Measurements from ENCODE around the gene LCP1.

Gene LCP1

DNA sequence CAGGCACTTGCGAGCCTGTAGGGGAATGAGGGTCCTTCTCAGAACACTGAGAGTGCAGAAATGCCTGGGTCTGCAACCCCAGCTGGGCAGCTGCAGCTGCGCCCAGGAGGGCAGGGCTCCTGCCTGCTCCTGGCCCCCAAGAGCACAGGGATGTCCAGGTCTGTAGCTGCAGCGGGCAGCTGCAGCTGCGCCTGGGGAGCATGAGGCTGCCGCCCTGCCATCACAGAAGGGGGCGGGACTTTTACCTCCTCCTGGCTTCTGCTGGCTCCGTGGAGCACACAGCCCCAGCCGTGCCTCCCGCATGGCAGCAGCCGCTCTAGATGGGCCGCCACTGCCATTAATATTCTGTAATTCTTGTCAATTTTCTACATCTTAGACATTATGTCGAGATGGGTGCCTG, 95.0 kb downstream of the LCP1 start:
- Histone ChIP-seq H3K9me3 (ENCODE audit: insufficient read depth, low read length) (no peaks in the 10 kb centered on the region), H3K27me3 (ENCODE audit: insufficient read depth, insufficient read length) (no peaks in the 10 kb centered on the region), H3K4me1 (ENCODE audit: insufficient read depth, insufficient read length) (no peaks in the 10 kb centered on the region), H3K9ac (ENCODE audit: insufficient read length, low read depth) (no peak overlapping the region), H3K4me3 (ENCODE audit: insufficient read length, low read depth) (no peak overlapping the region), H3K36me3 (ENCODE audit: insufficient read depth, insufficient read length, low read length) (no peaks in the 10 kb centered on the region)
- no peak for DNase-seq (ENCODE audit: low read depth, low spot score)
- TF ChIP-seq SUZ12 (IDR thresholded peaks at IDR 0.05; ENCODE audit: extremely low read depth, insufficient read depth, insufficient read length) = no peak
- TF ChIP-seq ZNF274 (IDR thresholded peaks at IDR 0.05; ENCODE audit: low read depth, low read length) = no peak
- no peak for TF ChIP-seq YY1 (IDR thresholded peaks at IDR 0.05; ENCODE audit: insufficient read depth, insufficient read length)

DNA sequence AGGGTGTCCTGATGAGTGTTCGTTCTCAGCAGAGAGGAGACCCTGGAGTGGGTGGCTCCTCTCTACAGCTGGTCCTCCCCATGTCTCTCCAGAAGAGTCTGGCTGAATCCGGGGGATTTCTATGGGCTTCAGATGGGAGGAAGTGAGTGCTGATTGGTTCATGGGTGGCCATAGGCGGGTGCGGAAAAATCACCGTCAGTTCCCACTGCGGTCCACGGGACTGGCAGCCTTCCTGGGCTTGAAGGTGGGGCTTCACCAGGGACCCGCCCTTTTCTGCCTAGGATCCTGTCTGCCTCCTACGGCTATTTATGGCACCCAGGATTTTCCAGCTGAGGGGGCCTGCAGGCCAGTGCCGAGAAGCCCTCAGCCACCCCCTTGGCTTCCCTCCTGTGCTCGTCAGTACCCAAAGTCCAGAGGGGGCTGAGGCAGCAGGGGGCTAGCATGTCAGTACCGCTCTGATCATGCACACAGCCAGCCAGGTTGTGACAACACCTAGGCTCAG, 95.5 kb downstream of the LCP1 start:
- H3K9ac ChIP-seq (ENCODE audit: insufficient read length, low read depth) = no peak overlapping the region
- TF ChIP-seq SUZ12 (IDR thresholded peaks at IDR 0.05; ENCODE audit: extremely low read depth, insufficient read depth, insufficient read length) = no peak
- no peak for TF ChIP-seq YY1 (IDR thresholded peaks at IDR 0.05; ENCODE audit: insufficient read depth, insufficient read length)
- no peak for TF ChIP-seq ZNF274 (IDR thresholded peaks at IDR 0.05; ENCODE audit: low read depth, low read length)
- H3K27me3 ChIP-seq (ENCODE audit: insufficient read depth, insufficient read length) = no peaks in the 10 kb centered on the region
- no peak for DNase-seq (ENCODE audit: low read depth, low spot score)
- H3K4me1 ChIP-seq (ENCODE audit: insufficient read depth, insufficient read length) = no peaks in the 10 kb centered on the region
- H3K9me3 ChIP-seq (ENCODE audit: insufficient read depth, low read length) = no peaks in the 10 kb centered on the region
- no peak overlapping the region for H3K4me3 ChIP-seq (ENCODE audit: insufficient read length, low read depth)
- no peaks in the 10 kb centered on the region for H3K36me3 ChIP-seq (ENCODE audit: insufficient read depth, insufficient read length, low read length)

DNA sequence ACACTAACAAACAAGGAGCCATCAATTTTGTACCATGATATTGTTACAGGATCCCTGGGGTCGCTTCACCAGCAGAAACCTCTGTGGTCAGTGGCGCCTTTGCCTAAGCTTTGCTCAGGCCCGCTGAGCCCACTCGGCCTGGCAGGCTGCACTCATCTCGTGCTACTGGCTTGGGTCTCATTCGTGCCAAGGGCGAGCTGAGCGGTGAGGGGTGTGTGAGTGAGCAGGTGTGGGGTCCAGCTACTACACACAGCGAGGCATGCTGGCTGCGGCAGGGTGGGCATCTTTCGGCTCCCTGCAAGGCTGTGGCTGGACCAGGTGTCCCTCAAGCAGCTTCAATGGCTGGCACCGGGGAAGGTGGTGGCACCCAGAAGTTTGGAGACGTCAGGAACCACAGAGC, 96.2 kb downstream of the LCP1 start:
- Histone ChIP-seq H3K27me3 (ENCODE audit: insufficient read depth, insufficient read length) (no peaks in the 10 kb centered on the region), H3K9ac (ENCODE audit: insufficient read length, low read depth) (no peak overlapping the region), H3K9me3 (ENCODE audit: insufficient read depth, low read length) (no peaks in the 10 kb centered on the region), H3K36me3 (ENCODE audit: insufficient read depth, insufficient read length, low read length) (no peaks in the 10 kb centered on the region), H3K4me1 (ENCODE audit: insufficient read depth, insufficient read length) (no peaks in the 10 kb centered on the region), H3K4me3 (ENCODE audit: insufficient read length, low read depth) (no peak overlapping the region)
- no peak for DNase-seq (ENCODE audit: low read depth, low spot score)
- TF ChIP-seq ZNF274 (IDR thresholded peaks at IDR 0.05; ENCODE audit: low read depth, low read length) (no peak), YY1 (IDR thresholded peaks at IDR 0.05; ENCODE audit: insufficient read depth, insufficient read length) (no peak), SUZ12 (IDR thresholded peaks at IDR 0.05; ENCODE audit: extremely low read depth, insufficient read depth, insufficient read length) (no peak)

DNA sequence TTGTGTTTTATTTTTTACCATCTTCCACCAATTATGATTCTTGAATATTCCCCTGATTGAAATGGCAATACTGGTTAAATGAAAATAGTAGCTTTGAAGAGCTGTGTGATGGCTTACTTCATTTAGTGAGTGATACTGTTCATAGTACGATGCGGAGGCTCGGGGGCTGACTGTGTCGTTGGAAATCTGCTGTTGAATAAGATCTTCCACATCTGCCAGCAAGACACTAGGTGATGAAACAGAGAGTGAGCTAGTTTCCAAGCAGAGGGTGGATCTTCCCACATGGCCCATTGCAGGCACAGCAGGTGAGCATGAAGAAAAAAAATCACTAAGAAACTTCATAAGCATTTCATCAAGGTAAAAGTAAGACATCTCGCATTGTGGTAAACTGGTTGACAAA, 99.7 kb downstream of the LCP1 start:
- Histone ChIP-seq H3K9ac (ENCODE audit: insufficient read length, low read depth) (no peak overlapping the region), H3K27me3 (ENCODE audit: insufficient read depth, insufficient read length) (no peaks in the 10 kb centered on the region), H3K36me3 (ENCODE audit: insufficient read depth, insufficient read length, low read length) (no peaks in the 10 kb centered on the region), H3K9me3 (ENCODE audit: insufficient read depth, low read length) (no peaks in the 10 kb centered on the region), H3K4me1 (ENCODE audit: insufficient read depth, insufficient read length) (no peaks in the 10 kb centered on the region), H3K4me3 (ENCODE audit: insufficient read length, low read depth) (no peak overlapping the region)
- TF ChIP-seq ZNF274 (IDR thresholded peaks at IDR 0.05; ENCODE audit: low read depth, low read length) (no peak), YY1 (IDR thresholded peaks at IDR 0.05; ENCODE audit: insufficient read depth, insufficient read length) (no peak), SUZ12 (IDR thresholded peaks at IDR 0.05; ENCODE audit: extremely low read depth, insufficient read depth, insufficient read length) (no peak)
- DNase-seq (ENCODE audit: low read depth, low spot score) = no peak

DNA sequence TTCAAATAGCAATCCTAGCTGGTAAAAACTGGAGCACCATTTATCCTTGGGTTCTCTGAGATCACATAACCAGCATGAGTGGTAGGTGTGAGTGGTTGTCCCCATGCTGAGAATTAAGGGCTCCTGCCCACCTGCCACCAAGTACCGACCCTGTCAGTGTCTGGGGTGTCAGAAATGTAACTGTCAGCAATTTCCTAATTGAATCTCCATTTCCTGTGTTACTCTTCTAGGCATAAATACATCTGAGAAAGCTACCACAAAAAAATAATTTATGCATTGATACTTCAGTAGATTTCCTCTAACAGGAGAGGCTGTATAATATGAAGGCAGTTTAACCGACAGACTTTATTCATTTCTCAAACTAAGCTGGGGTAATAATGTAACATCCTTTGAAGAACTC, 102.2 kb downstream of the LCP1 start:
- H3K4me3 ChIP-seq (ENCODE audit: insufficient read length, low read depth) = no peak overlapping the region

DNA sequence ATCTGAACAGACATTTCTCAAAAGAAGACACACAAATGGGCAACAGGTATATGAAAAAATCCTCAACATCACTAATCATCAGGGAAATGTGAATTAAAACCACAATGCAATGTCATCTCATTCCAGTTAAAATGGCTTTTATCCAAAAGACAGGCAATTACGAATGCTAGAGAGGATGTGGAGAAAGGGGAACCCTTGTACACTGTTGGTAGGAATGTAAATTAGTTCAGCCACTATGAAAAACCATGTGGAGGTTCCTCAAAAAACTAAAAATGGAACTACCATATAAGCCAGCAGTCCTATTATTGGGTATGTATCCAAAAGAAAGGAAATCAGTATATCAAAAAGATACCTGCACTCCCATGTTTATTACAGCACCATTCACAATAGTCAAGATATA, 104.7 kb downstream of the LCP1 start:
- DNase-seq (ENCODE audit: low read depth, low spot score) = no peak
- Histone ChIP-seq H3K27me3 (ENCODE audit: insufficient read depth, insufficient read length) (no peaks in the 10 kb centered on the region), H3K4me3 (ENCODE audit: insufficient read length, low read depth) (no peak overlapping the region), H3K36me3 (ENCODE audit: insufficient read depth, insufficient read length, low read length) (no peaks in the 10 kb centered on the region), H3K9me3 (ENCODE audit: insufficient read depth, low read length) (no peaks in the 10 kb centered on the region), H3K9ac (ENCODE audit: insufficient read length, low read depth) (no peak overlapping the region), H3K4me1 (ENCODE audit: insufficient read depth, insufficient read length) (no peaks in the 10 kb centered on the region)
- TF ChIP-seq YY1 (IDR thresholded peaks at IDR 0.05; ENCODE audit: insufficient read depth, insufficient read length) (no peak), ZNF274 (IDR thresholded peaks at IDR 0.05; ENCODE audit: low read depth, low read length) (no peak), SUZ12 (IDR thresholded peaks at IDR 0.05; ENCODE audit: extremely low read depth, insufficient read depth, insufficient read length) (no peak)

More for the DNA sequence above, 102.2 kb downstream of the LCP1 start:
- H3K9ac ChIP-seq (ENCODE audit: insufficient read length, low read depth) = no peak overlapping the region
- no peaks in the 10 kb centered on the region for H3K36me3 ChIP-seq (ENCODE audit: insufficient read depth, insufficient read length, low read length)
- no peak for DNase-seq (ENCODE audit: low read depth, low spot score)
- no peaks in the 10 kb centered on the region for H3K9me3 ChIP-seq (ENCODE audit: insufficient read depth, low read length)
- H3K4me1 ChIP-seq (ENCODE audit: insufficient read depth, insufficient read length) = no peaks in the 10 kb centered on the region
- TF ChIP-seq YY1 (IDR thresholded peaks at IDR 0.05; ENCODE audit: insufficient read depth, insufficient read length) (no peak), SUZ12 (IDR thresholded peaks at IDR 0.05; ENCODE audit: extremely low read depth, insufficient read depth, insufficient read length) (no peak), ZNF274 (IDR thresholded peaks at IDR 0.05; ENCODE audit: low read depth, low read length) (no peak)
- no peaks in the 10 kb centered on the region for H3K27me3 ChIP-seq (ENCODE audit: insufficient read depth, insufficient read length)

DNA sequence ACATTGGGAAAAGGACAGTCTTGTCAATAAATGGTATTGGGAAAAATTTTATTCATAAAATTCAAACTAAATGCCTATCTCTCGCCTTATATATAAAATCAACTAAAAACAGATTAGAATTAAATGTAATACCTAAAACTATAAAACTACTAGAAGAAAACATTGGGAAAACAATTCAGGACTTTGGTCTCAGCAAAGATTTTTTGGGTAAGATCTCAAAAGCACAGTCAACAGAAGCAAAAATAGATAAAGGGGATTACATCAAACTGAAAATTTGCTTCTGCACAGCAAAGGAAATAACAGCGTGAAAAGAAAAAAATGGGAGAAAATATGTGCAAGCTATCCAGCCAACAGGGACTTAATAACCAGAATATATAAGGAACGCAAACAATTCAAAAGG, 105.2 kb downstream of the LCP1 start:
- TF ChIP-seq SUZ12 (IDR thresholded peaks at IDR 0.05; ENCODE audit: extremely low read depth, insufficient read depth, insufficient read length) (no peak), ZNF274 (IDR thresholded peaks at IDR 0.05; ENCODE audit: low read depth, low read length) (no peak), YY1 (IDR thresholded peaks at IDR 0.05; ENCODE audit: insufficient read depth, insufficient read length) (no peak)
- Histone ChIP-seq H3K4me3 (ENCODE audit: insufficient read length, low read depth) (no peak overlapping the region), H3K27me3 (ENCODE audit: insufficient read depth, insufficient read length) (no peaks in the 10 kb centered on the region), H3K9ac (ENCODE audit: insufficient read length, low read depth) (no peak overlapping the region), H3K4me1 (ENCODE audit: insufficient read depth, insufficient read length) (no peaks in the 10 kb centered on the region), H3K36me3 (ENCODE audit: insufficient read depth, insufficient read length, low read length) (no peaks in the 10 kb centered on the region), H3K9me3 (ENCODE audit: insufficient read depth, low read length) (no peaks in the 10 kb centered on the region)
- DNase-seq (ENCODE audit: low read depth, low spot score) = no peak
